ENCODE data around the gene UBR1. TPM values are rescaled to one million over a fixed set of nuclear protein-coding genes. Genes with fewer than 3 reads are reported as not detected.
"Not testable (repeated sequence)": the region's sequence is repeated elsewhere in the genome, so short reads cannot be mapped to it uniquely, and the experiment has no call there.

Gene UBR1
- total RNA-seq, 1 experiment from 2014 or later = 23.6 TPM

GRCh38 chr15:43056696-43057095 is 49.1 kb downstream of the UBR1 start:
- DNase-seq (ENCODE audit: low spot score) = no peak

- no peak for DNase-seq (ENCODE audit: low spot score)
Measured at GRCh38 chr15:43052860-43053259, 53.0 kb downstream of the UBR1 start.

- DNase-seq (ENCODE audit: low spot score) = no peak
Measured at GRCh38 chr15:43048935-43049334, 56.9 kb downstream of the UBR1 start.

GRCh38 chr15:43046484-43046883 is 59.4 kb downstream of the UBR1 start:
- no peak for DNase-seq (ENCODE audit: low spot score)

GRCh38 chr15:43042885-43043284 is 63.0 kb downstream of the UBR1 start:
- no peak for DNase-seq (ENCODE audit: low spot score)

DNA sequence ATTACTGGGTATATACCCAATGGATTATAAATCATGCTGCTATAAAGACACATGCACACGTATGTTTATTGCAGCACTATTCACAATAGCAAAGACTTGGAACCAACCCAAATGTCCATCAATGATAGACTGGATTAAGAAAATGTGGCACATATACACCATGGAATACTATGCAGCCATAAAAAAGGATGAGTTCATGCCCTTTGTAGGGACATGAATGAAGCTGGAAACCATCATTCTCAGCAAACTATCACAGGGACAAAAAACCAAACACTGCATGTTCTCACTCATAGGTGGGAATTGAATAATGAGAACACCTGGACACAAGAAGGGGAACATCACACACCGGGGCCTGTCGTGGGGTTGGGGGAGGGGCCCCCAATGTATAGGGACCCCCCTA is 64.8 kb downstream of the UBR1 start:
- not testable (repeated sequence) for DNase-seq (ENCODE audit: low spot score)

- DNase-seq (ENCODE audit: low spot score) = not testable (repeated sequence)
Measured at GRCh38 chr15:43035240-43035639, 70.6 kb downstream of the UBR1 start.

DNA sequence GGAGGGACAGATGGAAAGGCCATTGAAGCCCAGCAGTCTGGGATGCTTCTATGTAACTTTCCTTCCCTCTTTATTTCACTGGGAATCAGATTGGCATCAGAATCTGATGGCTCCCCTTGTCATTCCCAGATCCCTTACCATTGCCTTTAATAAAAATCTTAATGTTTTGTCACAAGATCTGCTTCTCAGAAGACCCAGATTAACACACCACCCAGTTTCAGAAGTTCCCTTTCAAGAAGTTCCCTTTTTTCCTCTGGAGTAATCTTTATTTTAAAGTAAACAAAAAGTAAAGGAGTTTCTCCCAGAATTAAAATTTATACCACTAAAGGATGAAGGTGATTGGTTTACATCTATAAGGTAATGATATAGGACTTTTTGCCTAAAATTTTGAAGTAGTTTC is 76.4 kb downstream of the UBR1 start:
- no peak for DNase-seq (ENCODE audit: low spot score)

- DNase-seq (ENCODE audit: low spot score) = no peak
Measured at GRCh38 chr15:43025150-43025549, 80.7 kb downstream of the UBR1 start.

DNA sequence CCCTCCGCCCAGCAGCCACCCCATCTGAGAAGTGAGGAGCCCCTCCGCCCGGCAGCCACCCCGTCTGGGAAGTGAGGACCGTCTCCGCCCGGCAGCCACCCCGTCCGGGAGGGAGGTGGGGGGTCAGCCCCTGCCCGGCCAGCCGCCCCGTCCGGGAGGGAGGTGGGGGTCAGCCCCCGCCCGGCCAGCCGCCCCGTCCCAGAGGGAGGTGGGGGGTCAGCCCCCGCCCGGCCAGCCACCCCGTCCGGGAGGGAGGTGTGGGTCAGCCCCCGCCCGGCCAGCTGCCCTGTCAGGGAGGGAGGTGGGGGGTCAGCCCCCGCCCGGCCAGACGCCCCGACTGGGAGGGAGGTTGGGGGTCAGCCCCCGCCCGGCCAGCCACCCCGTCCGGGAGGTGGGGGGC is 91.2 kb downstream of the UBR1 start:
- not testable (repeated sequence) for DNase-seq (ENCODE audit: low spot score)

- DNase-seq (ENCODE audit: low spot score) = no peak
Measured at GRCh38 chr15:43009206-43009605, 96.6 kb downstream of the UBR1 start.

DNA sequence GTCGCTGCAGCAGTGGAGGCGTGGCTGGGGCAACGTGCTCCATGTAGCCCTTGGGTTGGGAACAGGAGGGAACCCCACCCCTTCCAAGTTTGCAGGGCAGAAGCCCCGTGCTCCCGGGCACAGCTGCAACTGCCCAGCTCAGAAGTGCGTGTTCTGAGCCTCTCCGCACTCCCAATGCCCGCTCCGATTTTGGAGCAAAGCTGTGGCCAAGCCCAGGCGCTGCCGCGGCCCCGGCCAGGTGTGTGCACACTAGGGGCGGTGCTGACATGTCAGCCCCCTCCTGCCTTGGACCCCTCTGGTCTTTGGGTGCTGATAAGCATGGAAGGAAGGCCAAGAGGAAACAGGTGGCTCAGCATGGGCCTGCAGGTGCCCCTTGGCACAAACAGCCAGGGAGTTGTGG is 97.7 kb downstream of the UBR1 start:
- DNase-seq (ENCODE audit: low spot score) = no peak

GRCh38 chr15:43007551-43007950 is 98.3 kb downstream of the UBR1 start:
- no peak for DNase-seq (ENCODE audit: low spot score)

DNA sequence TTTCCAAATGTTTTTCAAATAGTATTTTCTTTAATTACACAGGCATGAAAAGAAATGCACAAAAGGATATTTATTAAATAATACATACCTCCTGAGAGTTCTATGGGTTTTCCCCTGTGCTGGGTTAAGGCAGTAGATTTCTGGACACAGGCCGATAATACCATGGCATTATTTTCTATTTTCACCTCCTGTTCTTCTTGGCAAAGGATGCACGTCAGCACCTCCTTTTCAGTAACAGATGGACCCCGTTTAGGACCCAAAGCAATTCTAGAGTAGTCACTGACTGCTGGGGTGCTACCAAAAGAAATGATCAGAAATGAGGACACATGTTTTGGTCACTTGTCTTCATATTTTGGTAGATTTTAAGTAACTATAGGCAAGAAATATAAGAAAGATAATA is 98.8 kb downstream of the UBR1 start:
- no peak for DNase-seq (ENCODE audit: low spot score)

GRCh38 chr15:43004886-43005595 is 100.8 kb downstream of the UBR1 start:
- DNase-seq (ENCODE audit: low spot score) = not testable (repeated sequence)

GRCh38 chr15:42999201-42999779 is 106.5 kb downstream of the UBR1 start:
- DNase-seq (ENCODE audit: low spot score) = no peak

DNA sequence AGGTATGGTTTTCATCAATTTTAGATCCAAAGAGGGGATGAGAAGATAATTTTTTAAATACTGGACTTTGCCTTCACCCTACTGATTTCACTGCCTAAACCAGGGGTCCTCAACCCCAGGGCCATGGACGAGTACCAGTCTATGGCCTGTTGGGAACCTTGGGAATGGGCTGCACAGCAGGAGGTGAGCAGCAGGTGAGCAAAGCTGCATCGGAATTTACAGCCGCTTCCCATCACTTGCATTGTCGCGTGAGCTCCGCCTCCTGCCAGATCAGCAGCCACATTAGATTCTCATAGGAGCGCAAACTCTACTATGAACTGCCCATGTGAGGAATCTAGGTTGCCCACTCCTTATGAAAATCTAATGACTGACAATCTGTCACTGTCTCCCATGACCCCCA is 109.0 kb downstream of the UBR1 start:
- no peak for DNase-seq (ENCODE audit: low spot score)

DNA sequence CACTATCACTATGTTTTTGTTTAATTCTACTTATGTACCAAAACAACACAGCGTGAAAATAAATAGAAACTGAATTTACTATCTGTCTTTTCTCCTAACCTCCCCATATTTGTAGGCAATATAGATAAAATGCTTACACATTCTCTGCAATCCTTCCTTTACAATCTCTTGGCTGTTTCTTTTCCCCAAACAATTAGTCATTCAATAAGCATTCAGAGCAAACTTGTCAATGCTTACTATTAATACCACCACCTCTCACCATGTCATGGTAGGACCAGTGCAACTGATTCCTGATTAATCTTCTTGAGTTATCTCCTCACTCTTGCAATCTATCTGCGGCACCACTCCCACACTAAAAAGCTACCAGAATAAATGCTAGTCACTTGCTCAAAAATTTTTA is 111.3 kb downstream of the UBR1 start:
- no peak for DNase-seq (ENCODE audit: low spot score)

GRCh38 chr15:42992626-42993025 is 113.2 kb downstream of the UBR1 start:
- no peak for DNase-seq (ENCODE audit: low spot score)

GRCh38 chr15:42986693-42987342 is 119.0 kb downstream of the UBR1 start:
- DNase-seq (ENCODE audit: low spot score) = no peak

DNA sequence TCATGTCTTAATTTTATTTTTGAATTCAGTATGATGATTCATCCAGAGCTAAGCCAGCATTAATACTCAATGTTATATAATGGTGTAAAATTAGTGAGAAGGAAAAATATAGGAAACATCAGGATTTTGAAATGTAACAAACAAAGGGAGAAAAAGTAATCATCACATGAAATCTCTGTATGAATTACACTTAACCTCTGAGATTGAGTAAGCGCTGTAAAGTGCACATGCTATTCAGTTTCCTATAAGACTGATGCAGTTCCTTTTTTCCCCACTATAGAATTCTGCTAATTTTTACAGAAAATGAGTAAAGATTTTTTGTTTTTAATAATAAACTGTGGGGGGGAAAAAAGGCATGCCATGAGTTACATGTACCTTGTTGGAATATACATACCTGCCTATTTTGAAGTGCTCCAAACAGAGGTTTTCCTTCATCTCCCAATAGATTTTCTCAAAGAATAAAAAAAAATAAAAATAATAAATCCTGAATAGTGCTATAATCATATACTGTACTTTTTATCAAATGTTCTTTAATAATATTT is 121.3 kb downstream of the UBR1 start:
- no peak for DNase-seq (ENCODE audit: low spot score)

- DNase-seq (ENCODE audit: low spot score) = not testable (repeated sequence)
Measured at GRCh38 chr15:42979113-42979512, 126.7 kb downstream of the UBR1 start.

Data from HT-29 (cell line).